Panc1 (cell line): ENCODE results near the gene EXOC6B. TPM values are rescaled to one million over a fixed set of nuclear protein-coding genes. Genes with fewer than 3 reads are reported as not detected.

Experiments
- ATAC-seq: fragments of 200-7000 bp; cut with Tn5 transposase; 2 replicates; pipeline ENCODE4 v1.9.1; 2020; ENCODE audit warnings: mild to moderate bottlenecking, moderate library complexity
- BruUV-seq: library from RNA; stranded (reverse); fragments of 400-500 nt; replicated peaks from 2 replicates; lab custom pipeline; 2021; lab: Mats Ljungman, UMichigan
- CTCF ChIA-PET: fragments of 300-600 bp; sonication (Branson Sonifier 250); formaldehyde crosslinking; loops from one replicate; lab custom pipeline; 2022; ENCODE audit warnings: antibody characterized with exemption; lab: Charles Lee
- POLR2A ChIA-PET: fragments of 300-600 bp; sonication (Branson Sonifier 250); formaldehyde crosslinking; loops from one replicate; lab custom pipeline; 2022; ENCODE audit warnings: antibody characterized with exemption; lab: Charles Lee
- DNase-seq: peaks from one replicate; pipeline ENCODE4 v3.0.0-alpha.2; 2010; ENCODE audit warnings: low read depth, low spot score
- H3K27ac ChIP-seq: 2 replicates; pipeline ENCODE4 v1.5.1; 2011; ENCODE audit warnings: mild to moderate bottlenecking, low read length, inconsistent platforms
- H3K27me3 ChIP-seq: fragments of 200-500 bp; sonication (Bioruptor generic); 2 replicates; pipeline ENCODE4 v1.6.0; 2014; ENCODE audit warnings: low read length, inconsistent platforms; ENCODE audit not compliant: control insufficient read depth, insufficient read depth
- H3K36me3 ChIP-seq: fragments of 200-500 bp; sonication (Bioruptor generic); 2 replicates; pipeline ENCODE4 v1.5.1; 2014; ENCODE audit warnings: inconsistent platforms, mild to moderate bottlenecking, low read length, moderate library complexity; ENCODE audit not compliant: control insufficient read depth, insufficient read depth
- H3K4me1 ChIP-seq: 2 replicates; pipeline ENCODE4 v1.5.1; 2011; ENCODE audit warnings: inconsistent platforms, mild to moderate bottlenecking, low read length, moderate library complexity; ENCODE audit not compliant: control insufficient read depth, insufficient read depth
- H3K4me3 ChIP-seq, 2 experiments: 2 replicates each; pipeline ENCODE4 v1.5.1; 2011 to 2012; ENCODE audit warnings: low read depth in 2 of 2, low read length in 2 of 2, mild to moderate bottlenecking in 2 of 2, inconsistent platforms in 1 of 2, moderate library complexity in 1 of 2
- H3K9me3 ChIP-seq: fragments of 200-500 bp; sonication (Bioruptor generic); 2 replicates; pipeline ENCODE4 v1.5.1; 2014; ENCODE audit warnings: low read depth, mild to moderate bottlenecking, inconsistent platforms, low read length, moderate library complexity; ENCODE audit not compliant: control insufficient read depth, insufficient read depth
- CTCF ChIP-seq: fragments of 450-650 bp; IDR thresholded peaks from 2 replicates; pipeline ENCODE4 v1.5.1; 2017; ENCODE audit warnings: mild to moderate bottlenecking
- POLR2AphosphoS5 ChIP-seq: IDR thresholded peaks from 2 replicates; pipeline ENCODE4 v1.6.1; 2012; ENCODE audit warnings: mild to moderate bottlenecking, low read depth, low read length, moderate library complexity
- REST ChIP-seq, 2 experiments: IDR thresholded peaks; 2 replicates each; pipeline ENCODE4 v1.6.1; 2011 to 2012; ENCODE audit warnings: low read depth in 2 of 2, control low read depth in 1 of 2, low read length in 1 of 2, mild to moderate bottlenecking in 1 of 2, moderate library complexity in 1 of 2; ENCODE audit not compliant: insufficient read depth in 1 of 2
- SIN3A ChIP-seq: IDR thresholded peaks from 2 replicates; pipeline ENCODE4 v1.6.1; 2012; ENCODE audit warnings: low read depth, mild to moderate bottlenecking, low read length, moderate library complexity, borderline replicate concordance; ENCODE audit not compliant: insufficient read depth
- TCF7L2 ChIP-seq: IDR thresholded peaks from 2 replicates; pipeline ENCODE4 v1.6.1; 2011; ENCODE audit warnings: mild to moderate bottlenecking, low read depth, low read length, inconsistent platforms
- in situ Hi-C: cut with HindIII; loops from 2 replicates; pipeline ENCODE4 v1.10.0; 2016; ENCODE audit warnings: low sequenced_read_pairs, low pct_unique_long_range_greater_than_20kb
- intact Hi-C: fragments of 100-400 bp; cut with micrococcal nuclease; formaldehyde crosslinking; loops from one replicate; pipeline ENCODE4 v1.10.0; 2022; ENCODE audit not compliant: unreplicated experiment
- total RNA-seq: library from RNA; stranded (reverse); gene quantifications from one replicate; pipeline ENCODE4 v1.2.1, GENCODE V29; 2021; ENCODE audit not compliant: unreplicated experiment

EXOC6B gene
- total RNA-seq, 1 experiment from 2014 or later, result 23.2 TPM

GRCh38 chr2:72681016-72681995, 144.5 kb downstream of the EXOC6B start:
- ChIA-PET POLR2A (interaction anchor here (1.0 kb wide), 1 partner anchor 12 kb away, joined by 3 read pairs; no protein-coding TSS in a partner anchor), CTCF (no interaction called here)
- BruUV-seq, result no TSS peak
- DNase-seq, result no peak
- in situ Hi-C loops, result no loop called here
- Histone ChIP-seq H3K4me3 (no peak overlapping the region), H3K27ac (no peak overlapping the region), H3K27me3 (no peaks in the 10 kb centered on the region), H3K36me3 (no peaks in the 10 kb centered on the region), H3K9me3 (no peaks in the 10 kb centered on the region), H3K4me1 (0 out of 2 replicates have a peak, but pooled peaks cover 2% of the 10 kb centered on the region)
- no peak for ATAC-seq
- intact Hi-C loops, result no loop called here
- TF ChIP-seq REST (IDR thresholded peaks at IDR 0.05; ENCODE audit: insufficient read depth in 1 of 2, low read depth in 2 of 2, low read length in 1 of 2), result no peak
- no peak for TF ChIP-seq SIN3A
- TF ChIP-seq TCF7L2, result no peak
- TF ChIP-seq CTCF, result no peak

DNA sequence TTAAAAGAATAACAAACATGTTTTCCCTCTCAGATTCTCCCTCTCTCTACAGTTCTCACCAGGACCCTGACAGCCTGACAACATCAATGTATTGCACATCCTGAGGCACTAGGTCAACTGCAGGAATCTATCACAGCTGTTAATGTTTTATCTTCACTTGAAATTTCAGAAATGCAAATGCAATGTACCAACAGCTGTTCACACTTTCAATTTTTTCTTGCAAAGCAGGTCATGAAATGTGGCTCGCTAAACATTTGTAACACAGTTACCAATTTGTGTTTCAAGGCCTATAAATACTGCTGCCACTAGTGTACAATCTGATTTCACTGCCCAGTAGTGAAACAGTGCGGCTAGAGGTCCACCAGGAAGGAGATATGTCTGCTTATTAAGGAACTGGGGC, 147.8 kb downstream of the EXOC6B start:
- Histone ChIP-seq H3K9me3 (no peaks in the 10 kb centered on the region), H3K4me1 (0 out of 2 replicates have a peak, but pooled peaks cover 2% of the 10 kb centered on the region), H3K27me3 (no peaks in the 10 kb centered on the region), H3K27ac (no peak overlapping the region), H3K4me3 (no peak overlapping the region), H3K36me3 (no peaks in the 10 kb centered on the region)
- ATAC-seq, result no peak
- CTCF ChIA-PET, result no interaction called here
- no TSS peak for BruUV-seq
- POLR2A ChIA-PET, result no interaction called here
- DNase-seq, result no peak
- no peak for TF ChIP-seq REST (IDR thresholded peaks at IDR 0.05; ENCODE audit: insufficient read depth in 1 of 2, low read depth in 2 of 2, low read length in 1 of 2)
- no peak for TF ChIP-seq POLR2AphosphoS5
- TF ChIP-seq CTCF, result no peak
- no peak for TF ChIP-seq TCF7L2
- no peak for TF ChIP-seq SIN3A
- intact Hi-C loops (no loop called here), in situ Hi-C loops (no loop called here)
